ENCODE data around the gene SLC36A2.

DNA sequence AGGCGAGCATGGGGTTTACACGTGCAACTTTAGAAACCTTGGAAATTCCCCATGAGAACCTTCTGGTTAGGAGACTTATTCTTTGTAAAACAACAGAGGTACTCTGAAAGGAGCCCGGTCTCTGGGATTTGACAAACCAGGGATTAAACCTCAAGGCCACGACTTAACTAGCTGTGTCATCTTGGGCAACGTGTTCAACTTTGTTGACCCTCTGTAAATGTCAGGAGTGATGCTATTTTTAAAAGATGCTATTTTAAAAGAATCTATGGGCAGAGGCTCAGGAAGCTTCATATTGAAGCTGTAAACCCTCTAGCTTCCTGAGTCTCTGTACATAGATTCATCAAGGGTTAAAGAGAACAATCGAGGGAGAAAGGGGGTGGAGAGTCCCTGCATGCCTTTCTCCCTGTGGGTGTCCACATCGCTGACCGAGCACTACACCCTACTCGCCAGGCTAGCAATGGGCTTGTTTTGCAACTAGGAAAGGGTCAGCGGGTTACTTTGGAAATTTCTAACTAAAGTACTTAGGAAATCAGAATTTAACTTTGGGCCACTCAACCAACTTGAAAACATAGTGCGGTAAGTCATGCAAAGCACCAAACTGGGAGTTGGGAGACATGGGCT is 2.1 kb downstream of the SLC36A2 start:
- TF ChIP-seq, protein P1, sequence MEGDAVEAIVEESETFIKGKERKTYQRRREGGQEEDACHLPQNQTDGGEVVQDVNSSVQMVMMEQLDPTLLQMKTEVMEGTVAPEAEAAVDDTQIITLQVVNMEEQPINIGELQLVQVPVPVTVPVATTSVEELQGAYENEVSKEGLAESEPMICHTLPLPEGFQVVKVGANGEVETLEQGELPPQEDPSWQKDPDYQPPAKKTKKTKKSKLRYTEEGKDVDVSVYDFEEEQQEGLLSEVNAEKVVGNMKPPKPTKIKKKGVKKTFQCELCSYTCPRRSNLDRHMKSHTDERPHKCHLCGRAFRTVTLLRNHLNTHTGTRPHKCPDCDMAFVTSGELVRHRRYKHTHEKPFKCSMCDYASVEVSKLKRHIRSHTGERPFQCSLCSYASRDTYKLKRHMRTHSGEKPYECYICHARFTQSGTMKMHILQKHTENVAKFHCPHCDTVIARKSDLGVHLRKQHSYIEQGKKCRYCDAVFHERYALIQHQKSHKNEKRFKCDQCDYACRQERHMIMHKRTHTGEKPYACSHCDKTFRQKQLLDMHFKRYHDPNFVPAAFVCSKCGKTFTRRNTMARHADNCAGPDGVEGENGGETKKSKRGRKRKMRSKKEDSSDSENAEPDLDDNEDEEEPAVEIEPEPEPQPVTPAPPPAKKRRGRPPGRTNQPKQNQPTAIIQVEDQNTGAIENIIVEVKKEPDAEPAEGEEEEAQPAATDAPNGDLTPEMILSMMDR (IDR thresholded peaks at IDR 0.05), result no peak
- TF ChIP-seq EZH2 (IDR thresholded peaks at IDR 0.05; ENCODE audit: borderline replicate concordance, insufficient read depth, low read depth, low read length, poor library complexity, severe bottlenecking), result no peak

All from B cell (primary cell).